ENCODE data around the gene ABHD12B. TPM values are rescaled to one million over a fixed set of nuclear protein-coding genes. Genes with fewer than 3 reads are reported as not detected.

ABHD12B gene
- total RNA-seq, 1 experiment from 2014 or later, result not detected

DNA sequence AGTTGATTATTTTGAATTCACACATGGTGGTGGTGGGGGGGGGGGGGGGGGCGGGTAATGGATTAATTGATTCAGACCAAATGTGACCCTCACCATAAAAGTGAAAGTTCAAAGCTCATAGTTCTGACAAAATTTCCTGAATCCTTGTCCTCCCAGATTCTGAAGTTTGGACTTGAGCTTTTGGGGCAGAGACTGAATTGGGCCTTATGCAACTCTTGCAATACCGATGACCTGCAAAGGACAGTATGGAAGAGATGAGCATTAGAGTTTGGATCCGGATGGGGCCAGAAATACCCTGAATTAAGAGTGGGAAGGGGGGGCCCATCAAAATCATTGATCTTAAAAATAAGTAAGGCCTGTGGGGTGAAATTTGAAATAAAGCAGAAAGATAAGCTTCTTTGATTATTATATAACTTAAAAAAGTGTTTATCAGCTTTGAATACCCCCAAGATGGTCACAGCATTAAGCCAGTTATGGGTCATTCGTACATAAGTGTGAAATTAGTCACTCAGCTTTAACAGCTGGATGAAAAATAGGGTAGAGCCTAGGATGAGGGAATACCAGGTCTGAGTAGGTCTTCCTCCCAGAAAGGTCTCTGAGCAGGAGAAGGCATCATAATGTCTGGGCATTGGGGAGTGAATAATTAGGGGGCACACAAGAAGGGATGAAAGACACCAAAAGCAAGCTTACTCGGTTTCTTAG, 74.5 kb downstream of the ABHD12B start:
- no peak overlapping the region for H3K4me3 ChIP-seq (ENCODE audit: low read depth in 2 of 2, low read length in 2 of 2)
- no peaks in the 10 kb centered on the region for H3K36me3 ChIP-seq (ENCODE audit: control insufficient read depth, insufficient read depth, low read length)
- H3K27me3 ChIP-seq (ENCODE audit: control insufficient read depth, insufficient read depth, low read length), result no peaks in the 10 kb centered on the region
- intact Hi-C loops (cut with micrococcal nuclease; ENCODE audit: unreplicated experiment) (no loop called here), in situ Hi-C loops (cut with HindIII; ENCODE audit: low pct_unique_long_range_greater_than_20kb, low sequenced_read_pairs) (no loop called here)
- H3K4me1 ChIP-seq (ENCODE audit: control insufficient read depth, insufficient read depth, low read length), result no peaks in the 10 kb centered on the region
- no peaks in the 10 kb centered on the region for H3K9me3 ChIP-seq (ENCODE audit: control insufficient read depth, insufficient read depth, low read depth, low read length)
- POLR2A ChIA-PET, result no interaction called here
- H3K27ac ChIP-seq (ENCODE audit: low read length), result no peak overlapping the region
- no TSS peak for BruUV-seq (replicated peaks)
- CTCF ChIA-PET, result no interaction called here
- ATAC-seq (no peak), DNase-seq (ENCODE audit: low read depth, low spot score) (no peak)
- TF ChIP-seq SIN3A (IDR thresholded peaks at IDR 0.05; ENCODE audit: borderline replicate concordance, insufficient read depth, low read depth, low read length) (no peak), REST (IDR thresholded peaks at IDR 0.05; ENCODE audit: insufficient read depth in 1 of 2, low read depth in 2 of 2, low read length in 1 of 2) (no peak), TCF7L2 (IDR thresholded peaks at IDR 0.05; ENCODE audit: low read depth, low read length) (no peak), POLR2AphosphoS5 (IDR thresholded peaks at IDR 0.05; ENCODE audit: low read depth, low read length) (no peak)
- TF ChIP-seq, protein P1, sequence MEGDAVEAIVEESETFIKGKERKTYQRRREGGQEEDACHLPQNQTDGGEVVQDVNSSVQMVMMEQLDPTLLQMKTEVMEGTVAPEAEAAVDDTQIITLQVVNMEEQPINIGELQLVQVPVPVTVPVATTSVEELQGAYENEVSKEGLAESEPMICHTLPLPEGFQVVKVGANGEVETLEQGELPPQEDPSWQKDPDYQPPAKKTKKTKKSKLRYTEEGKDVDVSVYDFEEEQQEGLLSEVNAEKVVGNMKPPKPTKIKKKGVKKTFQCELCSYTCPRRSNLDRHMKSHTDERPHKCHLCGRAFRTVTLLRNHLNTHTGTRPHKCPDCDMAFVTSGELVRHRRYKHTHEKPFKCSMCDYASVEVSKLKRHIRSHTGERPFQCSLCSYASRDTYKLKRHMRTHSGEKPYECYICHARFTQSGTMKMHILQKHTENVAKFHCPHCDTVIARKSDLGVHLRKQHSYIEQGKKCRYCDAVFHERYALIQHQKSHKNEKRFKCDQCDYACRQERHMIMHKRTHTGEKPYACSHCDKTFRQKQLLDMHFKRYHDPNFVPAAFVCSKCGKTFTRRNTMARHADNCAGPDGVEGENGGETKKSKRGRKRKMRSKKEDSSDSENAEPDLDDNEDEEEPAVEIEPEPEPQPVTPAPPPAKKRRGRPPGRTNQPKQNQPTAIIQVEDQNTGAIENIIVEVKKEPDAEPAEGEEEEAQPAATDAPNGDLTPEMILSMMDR (IDR thresholded peaks at IDR 0.05), result no peak

GRCh38 chr14:50947446-50947845, 75.6 kb downstream of the ABHD12B start:
- no peak for ATAC-seq
- intact Hi-C loops (cut with micrococcal nuclease; ENCODE audit: unreplicated experiment), result no loop called here
- in situ Hi-C loops (cut with HindIII; ENCODE audit: low pct_unique_long_range_greater_than_20kb, low sequenced_read_pairs), result no loop called here
- ChIA-PET POLR2A (no interaction called here), CTCF (no interaction called here)
- no peaks in the 10 kb centered on the region for H3K9me3 ChIP-seq (ENCODE audit: control insufficient read depth, insufficient read depth, low read depth, low read length)
- no TSS peak for BruUV-seq (replicated peaks)
- no peak overlapping the region for H3K27ac ChIP-seq (ENCODE audit: low read length)
- H3K36me3 ChIP-seq (ENCODE audit: control insufficient read depth, insufficient read depth, low read length), result no peaks in the 10 kb centered on the region
- no peak for DNase-seq (ENCODE audit: low read depth, low spot score)
- H3K27me3 ChIP-seq (ENCODE audit: control insufficient read depth, insufficient read depth, low read length), result no peaks in the 10 kb centered on the region
- H3K4me1 ChIP-seq (ENCODE audit: control insufficient read depth, insufficient read depth, low read length), result no peaks in the 10 kb centered on the region
- no peak for TF ChIP-seq SIN3A (IDR thresholded peaks at IDR 0.05; ENCODE audit: borderline replicate concordance, insufficient read depth, low read depth, low read length)
- no peak for TF ChIP-seq POLR2AphosphoS5 (IDR thresholded peaks at IDR 0.05; ENCODE audit: low read depth, low read length)
- no peak overlapping the region for H3K4me3 ChIP-seq (ENCODE audit: low read depth in 2 of 2, low read length in 2 of 2)

GRCh38 chr14:50948205-50948604, 76.4 kb downstream of the ABHD12B start:
- DNase-seq (ENCODE audit: low read depth, low spot score) (no peak), ATAC-seq (no peak)
- H3K27ac ChIP-seq (ENCODE audit: low read length), result no peak overlapping the region
- intact Hi-C loops (cut with micrococcal nuclease; ENCODE audit: unreplicated experiment) (no loop called here), in situ Hi-C loops (cut with HindIII; ENCODE audit: low pct_unique_long_range_greater_than_20kb, low sequenced_read_pairs) (no loop called here)
- H3K36me3 ChIP-seq (ENCODE audit: control insufficient read depth, insufficient read depth, low read length), result no peaks in the 10 kb centered on the region
- no peak for TF ChIP-seq SIN3A (IDR thresholded peaks at IDR 0.05; ENCODE audit: borderline replicate concordance, insufficient read depth, low read depth, low read length)
- TF ChIP-seq TCF7L2 (IDR thresholded peaks at IDR 0.05; ENCODE audit: low read depth, low read length), result no peak
- TF ChIP-seq, protein P1 (IDR thresholded peaks at IDR 0.05), result no peak
- no peak for TF ChIP-seq REST (IDR thresholded peaks at IDR 0.05; ENCODE audit: insufficient read depth in 1 of 2, low read depth in 2 of 2, low read length in 1 of 2)
- no peak for TF ChIP-seq POLR2AphosphoS5 (IDR thresholded peaks at IDR 0.05; ENCODE audit: low read depth, low read length)
- ChIA-PET CTCF (interaction anchor here (0.5 kb wide), 1 partner anchor 88 kb away, joined by 8 read pairs; no protein-coding TSS in a partner anchor), POLR2A (no interaction called here)
- BruUV-seq (replicated peaks), result no TSS peak
- H3K27me3 ChIP-seq (ENCODE audit: control insufficient read depth, insufficient read depth, low read length), result no peaks in the 10 kb centered on the region
- no peaks in the 10 kb centered on the region for H3K4me1 ChIP-seq (ENCODE audit: control insufficient read depth, insufficient read depth, low read length)
- no peak overlapping the region for H3K4me3 ChIP-seq (ENCODE audit: low read depth in 2 of 2, low read length in 2 of 2)
- no peaks in the 10 kb centered on the region for H3K9me3 ChIP-seq (ENCODE audit: control insufficient read depth, insufficient read depth, low read depth, low read length)

Data from Panc1 (cell line).